HL-60/S4 treated with phorbol 12-myristate 13-acetate at 8.2 ng/mL for 4 days and 3 days (cell line): ENCODE measurements around the gene P2RY4.
"Not testable (repeated sequence)": the region's sequence is repeated elsewhere in the genome, so short reads cannot be mapped to it uniquely, and the experiment has no call there.

ENCODE experiments used
- in situ Hi-C: fragments of 300-500 bp; cut with MboI; formaldehyde crosslinking; loops from 2 replicates; pipeline ENCODE4 v1.15.0; 2022; ENCODE audit warnings: low sequenced_read_pairs

Gene P2RY4

DNA sequence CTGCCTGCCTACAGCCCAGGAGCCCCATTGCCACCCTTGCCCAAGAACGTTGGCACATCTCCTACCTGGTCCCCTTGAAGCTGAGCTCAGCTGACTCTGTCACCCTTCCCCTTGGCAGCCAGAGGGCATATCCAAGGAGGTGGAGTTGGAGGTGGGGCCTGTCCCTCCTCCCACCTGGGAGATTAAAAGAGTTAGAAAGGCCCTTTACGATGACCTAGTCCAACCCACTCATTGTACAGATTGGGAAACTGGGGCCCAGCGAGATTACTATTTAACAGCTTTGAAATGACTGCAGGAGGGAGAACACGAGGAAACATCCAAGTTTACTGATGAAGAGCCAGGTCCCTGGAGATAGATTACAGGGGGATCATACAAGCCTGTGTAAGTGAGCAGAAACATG lies at the start of gene P2RY4:
TSS of gene P2RY4 (minus strand) at position 101 of the 400 bp plus-strand sequence. CDS start 580 bp downstream, outside the sequence.
- in situ Hi-C loops = no loop called here

DNA sequence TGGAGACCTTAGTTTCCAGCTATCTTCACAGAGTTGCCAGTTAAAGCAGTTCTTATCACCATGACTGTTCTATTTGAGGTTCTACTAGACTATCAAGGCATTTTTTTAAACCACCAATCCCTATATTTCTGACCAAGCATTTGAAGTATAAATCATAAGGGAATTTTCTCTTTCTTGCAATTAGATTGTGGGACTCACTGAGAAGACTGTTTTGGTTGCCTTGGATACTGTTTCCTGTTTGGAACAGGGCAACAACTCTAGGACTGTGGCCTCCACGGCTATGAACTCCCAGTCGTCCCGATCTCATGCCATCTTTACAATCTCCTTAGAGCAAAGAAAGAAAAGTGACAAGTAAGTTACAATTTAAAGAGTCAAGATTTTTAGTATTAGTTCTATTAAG lies 41.7 kb upstream of the P2RY4 start:
- in situ Hi-C loops = no loop called here

- in situ Hi-C loops = no loop called here
Measured at GRCh38 chrX:70293621-70294020, 33.6 kb upstream of the P2RY4 start.

- in situ Hi-C loops = no loop called here
Measured at GRCh38 chrX:70292788-70293187, 32.8 kb upstream of the P2RY4 start.

- in situ Hi-C loops = no loop called here
Measured at GRCh38 chrX:70289793-70290770, 30.1 kb upstream of the P2RY4 start, which contains the start of the genes KIF4A and PDZD11. TSS of gene KIF4A (plus strand) at chrX:70290104. CDS start at chrX:70290459, 355 bp downstream. TSS of gene PDZD11 (minus strand) at chrX:70289927. CDS start at chrX:70289341, 586 bp downstream.

- in situ Hi-C loops = no loop called here
Measured at GRCh38 chrX:70289168-70289792, 29.3 kb upstream of the P2RY4 start.

- in situ Hi-C loops = no loop called here
Measured at GRCh38 chrX:70281951-70282350, 21.9 kb upstream of the P2RY4 start, which contains the start of gene RAB41. TSS of gene RAB41 (plus strand) at chrX:70282172. CDS start at chrX:70282218, 46 bp downstream.

GRCh38 chrX:70280573-70280972 lies 20.6 kb upstream of the P2RY4 start:
- in situ Hi-C loops = no loop called here

DNA sequence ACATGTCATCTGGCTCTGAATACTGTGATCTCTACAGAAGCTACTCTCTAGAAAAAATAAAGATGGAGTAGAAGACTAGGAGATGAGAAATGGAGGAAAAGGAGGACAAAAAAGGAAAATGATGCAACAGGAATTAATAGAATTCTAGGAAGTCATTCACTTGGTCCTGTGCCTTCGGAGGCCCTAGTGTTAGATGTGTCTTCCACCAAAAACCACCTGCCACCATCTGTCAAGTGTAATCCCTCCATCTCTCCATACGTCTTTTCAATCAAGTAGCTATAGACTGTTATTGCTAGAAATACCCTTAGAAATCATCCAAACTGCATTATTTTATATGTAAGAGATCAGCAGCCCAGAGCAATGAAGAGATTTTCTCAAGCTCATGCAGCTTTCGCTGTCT lies 19.1 kb upstream of the P2RY4 start:
- in situ Hi-C loops = no loop called here

DNA sequence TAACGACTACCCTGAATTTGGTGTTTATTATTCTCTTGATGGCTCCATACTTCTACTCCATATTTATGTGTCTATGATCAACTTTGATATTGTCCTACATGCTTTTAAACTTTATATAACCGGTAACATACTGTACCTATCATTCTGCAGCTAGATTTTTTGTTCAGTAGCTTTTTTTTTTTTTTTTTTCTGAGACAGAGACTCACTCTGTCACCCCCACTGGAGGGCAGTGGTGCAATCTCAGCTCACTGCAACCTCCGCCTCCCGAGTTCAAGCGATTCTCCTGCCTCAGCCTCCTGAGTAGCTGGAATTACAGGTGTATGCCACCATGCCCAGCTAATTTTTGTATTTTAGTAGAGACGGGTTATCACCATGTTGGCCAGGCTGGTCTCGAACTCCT lies 14.0 kb upstream of the P2RY4 start:
- in situ Hi-C loops = not testable (repeated sequence)

- in situ Hi-C loops = no loop called here
Measured at GRCh38 chrX:70268034-70268433, 8.0 kb upstream of the P2RY4 start, which contains the start of gene ARR3. TSS of gene ARR3 (plus strand) at chrX:70268334. CDS start at chrX:70269386, 1,052 bp downstream.

GRCh38 chrX:70264784-70265183 lies 4.8 kb upstream of the P2RY4 start:
- in situ Hi-C loops = no loop called here

DNA sequence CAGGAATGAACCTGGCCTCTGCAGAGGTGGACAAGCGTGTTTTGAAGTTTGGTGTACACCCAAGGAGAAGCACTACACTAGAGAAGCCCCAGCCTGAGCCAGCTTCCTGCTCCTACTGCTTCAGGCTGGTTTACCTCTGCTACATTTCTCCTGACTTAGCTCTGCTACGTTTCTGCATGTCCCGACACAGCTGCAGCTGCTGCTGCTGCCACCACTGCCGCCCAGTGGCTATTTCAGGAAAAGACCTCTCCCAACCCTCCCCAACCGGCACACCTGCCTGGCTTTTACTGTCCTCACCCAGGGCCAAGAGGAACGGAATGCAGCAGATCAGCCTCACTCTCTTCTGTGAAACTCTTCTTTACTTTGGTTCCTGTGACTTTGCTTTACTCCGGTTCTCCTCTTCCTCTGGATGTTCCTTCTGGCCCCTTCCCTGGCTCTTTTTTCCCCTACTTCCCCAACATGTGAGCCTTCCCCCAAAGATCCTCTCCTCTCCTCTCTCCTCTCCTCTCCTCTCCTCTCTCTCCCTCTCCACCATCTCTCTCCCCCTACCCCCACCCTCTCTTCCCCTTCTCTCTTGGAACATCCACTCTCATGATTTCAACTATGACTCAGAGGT lies 3.1 kb upstream of the P2RY4 start:
- in situ Hi-C loops = no loop called here

- in situ Hi-C loops = no loop called here
Measured at GRCh38 chrX:70257423-70258288, 2.3 kb downstream of the P2RY4 start.

DNA sequence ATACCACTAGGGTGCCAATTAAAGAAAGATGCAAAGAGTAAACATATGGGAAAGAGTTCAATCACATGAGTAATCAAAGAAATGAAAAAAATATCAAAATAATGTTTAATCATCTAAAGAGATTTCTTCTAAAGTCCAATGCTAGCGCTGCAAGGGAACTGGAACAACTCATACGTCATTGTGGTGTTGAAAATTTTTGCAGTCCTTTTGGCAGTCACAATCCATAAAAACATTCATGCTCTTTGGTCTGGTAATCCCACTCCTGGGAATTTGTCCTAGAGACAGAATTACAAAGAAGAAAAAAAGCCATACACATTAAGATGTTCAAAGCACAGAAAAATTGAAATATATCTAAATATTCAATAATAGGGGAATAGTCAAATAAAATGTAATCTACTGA lies 4.6 kb downstream of the P2RY4 start:
- in situ Hi-C loops = no loop called here

DNA sequence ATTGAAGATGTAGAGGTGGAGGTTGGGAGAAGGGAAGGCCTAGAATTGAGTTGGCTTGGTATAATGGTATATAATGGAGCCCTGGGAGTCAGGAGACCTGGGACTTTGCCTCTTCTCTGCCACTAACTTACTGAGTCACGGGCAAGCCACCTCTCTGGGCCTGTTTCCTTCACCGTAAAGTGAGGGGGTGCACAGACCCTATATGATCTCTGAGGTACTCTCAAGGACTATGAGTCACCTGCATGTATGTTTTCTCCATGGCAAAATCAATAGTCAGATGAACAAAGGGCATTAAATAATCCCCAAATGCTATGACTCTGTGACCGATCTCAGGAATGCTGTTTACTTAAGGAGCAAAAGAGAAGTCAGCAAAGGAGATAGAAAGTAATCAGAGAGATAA lies 5.1 kb downstream of the P2RY4 start:
- in situ Hi-C loops = no loop called here

- in situ Hi-C loops = no loop called here
Measured at GRCh38 chrX:70254063-70254400, 6.0 kb downstream of the P2RY4 start.

GRCh38 chrX:70253377-70254062 lies 6.5 kb downstream of the P2RY4 start:
- in situ Hi-C loops = no loop called here

DNA sequence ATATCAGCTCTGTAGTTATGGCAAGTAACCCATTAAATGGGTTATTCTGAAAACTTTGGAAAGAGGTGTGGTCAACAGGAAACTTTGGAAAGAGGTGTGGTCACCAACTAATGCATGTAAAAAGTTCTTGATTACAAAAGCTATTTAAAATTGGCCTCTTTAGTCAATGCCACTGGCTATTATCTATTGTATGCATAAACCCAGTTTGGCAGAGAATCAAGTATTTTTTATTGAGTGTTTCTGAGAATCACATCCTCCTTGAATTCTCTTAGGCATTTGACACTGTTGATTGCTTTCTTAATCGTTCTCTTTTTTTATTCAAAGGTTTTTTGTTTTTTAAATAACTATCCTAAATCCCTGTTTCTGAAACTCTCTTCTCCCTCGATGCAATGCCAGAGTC lies 7.5 kb downstream of the P2RY4 start:
- in situ Hi-C loops = no loop called here

GRCh38 chrX:70247252-70247651 lies 12.8 kb downstream of the P2RY4 start:
- in situ Hi-C loops = no loop called here
